ENCODE measurements around the gene PLCB1. TPM values are rescaled to one million over a fixed set of nuclear protein-coding genes. Genes with fewer than 3 reads are reported as not detected.

The PLCB1 gene
- total RNA-seq, result 22.1 and 26.7 TPM in 2 replicates

GRCh38 chr20:8131598-8132483, at the start of gene PLCB1:
TSS of gene PLCB1 (plus strand) at chr20:8132266. CDS start at chr20:8132652, 386 bp downstream.

Other genes starting within 250 kb of the PLCB1 start
- not detected in 2 replicates for gene HAO1, start 191.8 kb upstream of the PLCB1 start, total RNA-seq
- 23.9 and 39.8 TPM in 2 replicates for gene TMX4, start 112.5 kb upstream of the PLCB1 start, total RNA-seq